Muscle layer of duodenum (tissue), 2 donors: ENCODE results near the gene MED9.
"Not testable (repeated sequence)": the region's sequence is repeated elsewhere in the genome, so short reads cannot be mapped to it uniquely, and the experiment has no call there.

ENCODE experiments used
- H3K27ac ChIP-seq: one replicate; pipeline ENCODE4 v1.7.0; 2013; ENCODE audit warnings: mild to moderate bottlenecking, low read length
- H3K27me3 ChIP-seq: one replicate; pipeline ENCODE4 v1.7.0; 2013; ENCODE audit warnings: low read depth, mild to moderate bottlenecking, control low read depth, low read length
- H3K36me3 ChIP-seq, 2 donors: one replicate each; pipeline ENCODE4 v1.7.0; 2013; ENCODE audit warnings: low read length in 2 of 2, control low read depth in 1 of 2, mild to moderate bottlenecking in 1 of 2; ENCODE audit not compliant: insufficient read depth in 2 of 2, control insufficient read depth in 1 of 2
- H3K4me1 ChIP-seq, 2 donors: one replicate each; pipeline ENCODE4 v1.7.0; 2013; ENCODE audit warnings: low read length in 2 of 2, mild to moderate bottlenecking in 2 of 2, control low read depth in 1 of 2, moderate library complexity in 1 of 2; ENCODE audit not compliant: insufficient read depth in 2 of 2, control insufficient read depth in 1 of 2
- H3K4me3 ChIP-seq, 2 donors: one replicate each; pipeline ENCODE4 v1.7.0; 2013; ENCODE audit warnings: low read length in 2 of 2, low read depth in 1 of 2, mild to moderate bottlenecking in 1 of 2
- H3K9me3 ChIP-seq, 2 donors: one replicate each; pipeline ENCODE4 v1.7.0; 2013; ENCODE audit warnings: low read length in 2 of 2, control low read depth in 1 of 2, mild to moderate bottlenecking in 1 of 2; ENCODE audit not compliant: control insufficient read depth in 1 of 2
- donor health status: healthy.

Gene MED9

DNA sequence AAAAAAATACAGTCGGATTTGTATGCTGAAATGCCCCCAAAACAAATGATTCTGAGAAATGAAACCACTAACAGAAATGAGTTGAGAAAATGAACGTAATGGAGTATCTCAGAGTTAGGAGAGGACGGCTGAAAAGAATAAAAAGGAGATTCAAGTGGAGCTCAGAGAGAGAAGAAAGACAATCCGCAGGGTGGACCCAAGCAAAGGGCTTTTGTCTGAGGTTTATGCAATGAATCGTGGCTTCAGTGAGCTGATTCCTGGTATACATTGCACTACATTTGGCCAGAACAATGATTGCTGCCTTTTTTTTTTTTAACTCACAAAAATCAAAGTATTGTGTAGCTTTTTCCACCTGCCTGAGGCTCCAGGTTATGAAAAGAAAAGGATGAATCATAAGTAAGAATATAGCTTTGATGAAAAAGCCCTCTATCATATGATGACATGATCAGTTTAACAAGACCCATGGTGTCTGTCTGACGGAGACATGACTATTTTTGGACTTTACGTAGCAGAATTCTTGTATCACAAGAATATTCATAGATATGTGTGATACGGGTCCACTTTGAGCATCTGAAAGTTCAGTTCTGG lies 4.4 kb upstream of the MED9 start:
- Histone ChIP-seq H3K27me3 (peaks cover 3% of the 10 kb centered on the region), H3K36me3 (no peaks in the 10 kb centered on the region), H3K4me3 (no peak overlapping the region), H3K9me3 (no peaks in the 10 kb centered on the region), H3K4me1 (peaks cover 0 to under 1% of the 10 kb centered on the region in 2 donors), H3K27ac (no peak overlapping the region)

GRCh38 chr17:17474341-17474740 lies 2.5 kb upstream of the MED9 start:
- no peaks in the 10 kb centered on the region for H3K9me3 ChIP-seq
- H3K36me3 ChIP-seq: no peaks in the 10 kb centered on the region
- no peak overlapping the region for H3K27ac ChIP-seq
- peaks cover 3% of the 10 kb centered on the region for H3K27me3 ChIP-seq
- no peak overlapping the region for H3K4me3 ChIP-seq
- peaks cover 0 to 16% of the 10 kb centered on the region in 2 donors for H3K4me1 ChIP-seq

DNA sequence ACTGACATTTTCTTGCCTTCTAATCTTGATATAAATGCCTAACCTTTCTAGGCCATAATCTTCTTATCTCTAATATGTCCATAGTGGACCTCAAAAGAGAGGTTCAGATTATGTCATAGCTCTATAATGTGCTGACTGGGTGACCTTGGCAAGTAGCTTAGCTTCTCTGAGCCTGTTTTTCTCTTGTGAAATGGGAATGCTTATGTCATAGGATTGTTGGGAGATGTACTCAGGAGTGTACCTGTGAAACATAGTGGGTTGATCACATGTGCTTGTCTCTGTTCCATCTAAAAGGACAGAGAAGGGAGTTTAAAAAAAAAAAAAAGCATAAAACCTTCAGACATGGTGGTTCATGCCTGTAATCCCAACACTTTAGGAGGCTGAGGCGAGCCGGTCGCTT lies 2.4 kb downstream of the MED9 start:
- Histone ChIP-seq H3K9me3 (no peaks in the 10 kb centered on the region), H3K27me3 (peaks cover 3% of the 10 kb centered on the region), H3K27ac (no peak overlapping the region), H3K4me1 (peaks cover 0 to 34% of the 10 kb centered on the region in 2 donors), H3K36me3 (peaks cover 0 to 7% of the 10 kb centered on the region in 2 donors), H3K4me3 (no peak overlapping the region)

GRCh38 chr17:17480593-17481148 lies 3.9 kb downstream of the MED9 start:
- Histone ChIP-seq H3K4me1 (peaks cover 0 to 34% of the 10 kb centered on the region in 2 donors), H3K27me3 (no peaks in the 10 kb centered on the region), H3K4me3 (no peak overlapping the region), H3K36me3 (peaks cover 0 to 7% of the 10 kb centered on the region in 2 donors), H3K9me3 (no peaks in the 10 kb centered on the region), H3K27ac (no peak overlapping the region)

DNA sequence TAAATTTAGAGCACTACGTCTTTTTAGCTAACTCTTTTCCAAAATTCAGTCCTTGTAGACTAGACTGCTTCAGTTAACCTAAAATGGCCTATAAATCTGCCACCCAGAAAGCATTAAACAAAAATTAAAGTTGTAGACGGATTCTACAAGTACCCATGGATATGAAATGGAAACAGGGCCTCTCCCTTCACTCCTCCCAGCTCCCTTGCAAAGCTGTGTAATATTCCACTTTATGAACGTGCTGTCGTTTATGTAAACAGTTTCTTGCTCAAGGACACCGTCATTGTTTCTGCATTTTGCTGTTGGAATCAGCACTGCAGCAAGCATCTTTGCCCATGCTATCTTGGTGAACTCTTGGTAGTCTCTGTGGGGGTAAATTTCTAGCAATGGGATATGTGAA lies 5.1 kb downstream of the MED9 start:
- Histone ChIP-seq H3K9me3 (no peaks in the 10 kb centered on the region), H3K27me3 (no peaks in the 10 kb centered on the region), H3K4me3 (no peak overlapping the region), H3K36me3 (peaks cover 0 to 7% of the 10 kb centered on the region in 2 donors), H3K27ac (no peak overlapping the region), H3K4me1 (peaks cover 0 to 34% of the 10 kb centered on the region in 2 donors)

DNA sequence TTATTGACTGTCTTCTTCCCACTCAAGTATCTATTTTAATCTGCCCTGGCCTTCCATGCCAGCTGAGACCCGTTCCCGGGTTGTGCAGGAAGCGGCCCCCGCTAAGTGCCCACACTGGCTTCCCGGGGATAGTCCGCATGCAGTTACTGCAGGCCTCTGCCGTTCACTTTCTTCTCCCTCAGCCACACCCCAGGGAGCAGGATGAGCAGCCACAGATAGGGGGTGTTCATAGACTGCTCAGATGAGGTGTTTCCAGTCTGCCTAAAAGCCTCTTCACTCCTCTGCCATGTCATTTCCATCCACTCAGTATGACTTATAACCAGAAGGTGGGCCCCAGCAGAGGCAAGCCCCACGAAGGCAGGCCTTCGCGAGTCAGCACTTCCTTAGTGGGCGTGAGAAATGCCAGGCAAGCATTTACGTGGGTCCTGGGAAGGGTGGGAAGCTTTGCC lies 7.7 kb downstream of the MED9 start:
- no peaks in the 10 kb centered on the region for H3K27me3 ChIP-seq
- peaks cover 0 to 18% of the 10 kb centered on the region in 2 donors for H3K4me1 ChIP-seq
- H3K27ac ChIP-seq: no peak overlapping the region
- no peaks in the 10 kb centered on the region for H3K9me3 ChIP-seq
- peaks cover 0 to 19% of the 10 kb centered on the region in 2 donors for H3K36me3 ChIP-seq
- H3K4me3 ChIP-seq: no peak overlapping the region

DNA sequence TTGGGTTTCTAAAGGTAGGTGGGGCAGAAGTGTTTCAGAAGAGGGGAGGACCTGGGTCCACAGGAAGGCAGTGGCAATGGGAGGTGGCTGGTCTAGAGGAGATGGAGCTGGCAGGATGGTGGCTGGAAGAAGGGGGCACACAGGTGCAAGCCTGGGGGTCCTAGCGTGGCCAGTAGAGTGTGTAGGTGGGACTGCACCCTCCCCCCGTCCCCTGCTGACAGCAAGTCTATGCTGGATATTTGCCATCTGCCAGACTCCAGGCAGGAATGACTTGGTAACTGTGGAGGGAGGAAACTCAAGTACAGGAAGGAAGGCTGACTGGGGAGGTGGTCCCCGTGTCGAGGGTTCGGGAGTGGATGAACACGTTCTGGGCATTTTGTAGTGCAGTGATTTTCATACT lies 8.6 kb downstream of the MED9 start:
- Histone ChIP-seq H3K27ac (no peak overlapping the region), H3K4me3 (no peak overlapping the region), H3K4me1 (peaks cover 0 to 9% of the 10 kb centered on the region in 2 donors), H3K36me3 (peaks cover 0 to 19% of the 10 kb centered on the region in 2 donors), H3K27me3 (no peaks in the 10 kb centered on the region), H3K9me3 (no peaks in the 10 kb centered on the region)

- H3K36me3 ChIP-seq: peaks cover 8 to 29% of the 10 kb centered on the region in 2 donors
- H3K4me1 ChIP-seq, H3K4me3 ChIP-seq, H3K27me3 ChIP-seq, H3K27ac ChIP-seq, H3K9me3 ChIP-seq: not testable (repeated sequence)
These were observed 9.6 kb downstream of the MED9 start for GRCh38 chr17:17486416-17486815.

DNA sequence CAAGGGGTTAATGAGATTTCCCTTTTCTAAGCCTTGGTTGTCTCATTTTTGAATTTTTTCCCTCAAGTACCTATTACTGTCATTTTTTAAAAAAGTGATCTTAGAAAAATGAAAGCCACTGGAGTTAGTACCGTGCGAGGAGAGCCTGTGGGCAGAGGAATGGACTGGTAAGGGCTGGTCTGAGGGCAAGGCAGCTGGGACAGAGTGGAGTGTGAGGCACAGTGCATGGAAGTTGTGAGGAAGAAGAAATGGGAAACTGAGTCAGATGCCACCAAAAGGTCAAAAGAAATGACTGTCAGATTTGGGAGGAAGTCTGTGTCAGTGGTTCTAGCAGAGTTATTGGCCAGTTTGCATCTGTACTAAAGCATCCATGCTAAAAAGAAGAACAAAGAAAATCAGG lies 11.2 kb downstream of the MED9 start:
- no peak overlapping the region for H3K4me3 ChIP-seq
- no peaks in the 10 kb centered on the region for H3K4me1 ChIP-seq
- no peak overlapping the region for H3K27ac ChIP-seq
- no peaks in the 10 kb centered on the region for H3K9me3 ChIP-seq
- peaks cover 19 to 43% of the 10 kb centered on the region in 2 donors for H3K36me3 ChIP-seq
- H3K27me3 ChIP-seq: no peaks in the 10 kb centered on the region

DNA sequence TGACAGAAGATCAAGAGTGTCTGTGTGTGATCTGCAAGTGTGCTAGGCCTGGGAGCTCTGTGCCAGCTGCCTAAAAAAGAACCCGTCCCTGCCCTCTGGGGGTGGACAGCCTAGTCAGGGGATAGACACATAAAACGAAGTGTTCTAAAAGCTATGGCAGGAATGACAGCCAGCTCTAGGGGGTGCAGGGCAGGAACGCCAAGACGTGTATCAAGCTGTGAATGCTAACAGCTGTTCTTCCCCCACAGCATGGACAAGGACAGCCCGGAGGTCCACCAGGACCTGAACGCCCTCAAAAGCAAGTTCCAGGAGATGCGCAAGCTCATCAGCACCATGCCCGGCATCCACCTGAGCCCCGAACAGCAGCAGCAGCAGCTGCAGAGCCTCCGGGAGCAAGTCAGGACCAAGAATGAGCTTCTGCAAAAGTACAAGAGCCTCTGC lies 14.3 kb downstream of the MED9 start:
- H3K36me3 ChIP-seq: peaks cover 19 to 38% of the 10 kb centered on the region in 2 donors
- H3K27ac ChIP-seq: no peak overlapping the region
- H3K9me3 ChIP-seq: no peaks in the 10 kb centered on the region
- no peaks in the 10 kb centered on the region for H3K27me3 ChIP-seq
- H3K4me1 ChIP-seq: peaks cover 0 to 17% of the 10 kb centered on the region in 2 donors
- no peak overlapping the region for H3K4me3 ChIP-seq

DNA sequence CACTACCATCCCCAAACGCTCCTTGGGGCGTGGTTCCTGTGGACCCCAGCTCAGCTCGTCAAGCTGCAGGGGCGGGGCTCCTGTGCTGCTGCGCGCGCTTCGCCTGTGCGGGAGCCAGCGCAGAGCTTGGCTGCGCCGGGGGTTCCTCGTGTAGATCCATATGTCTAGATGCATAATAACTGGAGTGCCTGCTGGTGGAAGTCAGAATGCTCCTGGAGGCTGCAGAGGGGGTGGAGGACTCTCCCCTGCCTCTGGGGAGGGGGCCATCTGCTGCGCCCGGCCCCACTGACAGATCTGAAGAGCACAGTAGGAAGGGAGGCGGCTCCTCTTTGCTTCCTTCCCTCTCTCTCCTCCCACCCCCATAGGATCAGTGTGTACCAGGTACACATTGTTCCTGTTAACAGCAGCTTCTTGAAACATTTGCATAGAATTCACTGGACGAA lies 14.8 kb downstream of the MED9 start:
- H3K4me1 ChIP-seq: peaks cover 0 to 18% of the 10 kb centered on the region in 2 donors

GRCh38 chr17:17492085-17492484 lies 15.3 kb downstream of the MED9 start:
- Histone ChIP-seq H3K4me3 (no peak overlapping the region), H3K9me3 (no peaks in the 10 kb centered on the region), H3K27me3 (no peaks in the 10 kb centered on the region), H3K27ac (no peak overlapping the region), H3K36me3 (peaks cover 19 to 38% of the 10 kb centered on the region in 2 donors), H3K4me1 (peaks cover 0 to 21% of the 10 kb centered on the region in 2 donors)

More for the DNA sequence above, 14.8 kb downstream of the MED9 start:
- H3K36me3 ChIP-seq: peaks cover 19 to 38% of the 10 kb centered on the region in 2 donors
- H3K4me3 ChIP-seq: no peak overlapping the region
- H3K27me3 ChIP-seq: no peaks in the 10 kb centered on the region
- H3K9me3 ChIP-seq: no peaks in the 10 kb centered on the region
- H3K27ac ChIP-seq: no peak overlapping the region
